Heart left ventricle (tissue), 13 donors: Measurements from ENCODE around the gene SLC36A2.

Source experiments
- POLR2A ChIP-seq, 2 donors: fragments of 450-650 bp; IDR thresholded peaks; one replicate each; pipeline ENCODE4 v1.6.1; 2017; ENCODE audit warnings: antibody characterized with exemption in 2 of 2, mild to moderate bottlenecking in 2 of 2, moderate library complexity in 2 of 2
- TF ChIP-seq, protein P1 (sequence below), 12 donors: fragments of 200-600 bp; sonication (generic) in 4 of 12; IDR thresholded peaks; one replicate each; pipeline versions ENCODE4 v1.5.0 to v1.8.0; 2018 to 2022; ENCODE audit warnings: antibody characterized with exemption in 12 of 12, mild to moderate bottlenecking in 5 of 12
- donor health status: ischemic (EF 13 %, LVEDD 7.1; RV severe dilation, severe dysfunction).
- donor health status: DM: no; HTN: yes; CAD: no.
- donor health status: DM: no; HTN: no; CAD: no.
- donor health status: ischemic (EF 25% LVEDD 6.9; RV normal size, moderate dysfunction).
- donor health status: ischemic (EF 25% LVEDD 5.7; RV mildly dilated, moderate dysfunction).
- donor health status: ischemic (EF 35%, LVEDD 5.7; RV mildly dilated, moderate dysfunction).
- donor health status: nonischemic (EF 11% LVEDD 7.7; RV severe dilation, severe dysfunction).
- donor health status: DM: yes; HTN: yes; CAD: no.
- donor health status: PGD.
- donor health status: ischemic (EF 29% LVEDD 5.4; RV normal size, mild dysfunction).
- donor health status: nonischemic (EF 23%, LVEDD 6.1; RV moderate dilation, normal function).

DNA sequence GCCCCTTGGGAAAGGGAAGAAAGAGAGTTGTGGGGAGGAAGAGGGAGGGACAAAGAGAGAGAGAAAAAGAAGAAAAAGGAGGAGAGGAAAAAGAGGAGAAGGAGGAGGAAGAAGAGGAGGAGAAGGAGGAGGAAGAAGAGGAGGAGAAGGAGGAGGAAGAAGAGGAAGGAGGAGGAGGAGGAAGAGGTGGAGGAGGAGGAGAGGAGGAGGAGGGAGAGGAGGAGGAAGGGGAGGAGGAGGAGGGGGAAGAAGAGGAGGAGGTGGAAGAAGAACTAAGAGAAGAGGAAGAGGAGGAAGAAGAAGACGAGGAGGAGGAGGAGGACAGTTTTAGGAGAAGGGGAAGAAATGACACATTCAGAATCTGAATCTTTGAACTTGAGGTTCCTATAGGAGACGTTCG lies 7.4 kb downstream of the SLC36A2 start:
- TF ChIP-seq, protein P1, sequence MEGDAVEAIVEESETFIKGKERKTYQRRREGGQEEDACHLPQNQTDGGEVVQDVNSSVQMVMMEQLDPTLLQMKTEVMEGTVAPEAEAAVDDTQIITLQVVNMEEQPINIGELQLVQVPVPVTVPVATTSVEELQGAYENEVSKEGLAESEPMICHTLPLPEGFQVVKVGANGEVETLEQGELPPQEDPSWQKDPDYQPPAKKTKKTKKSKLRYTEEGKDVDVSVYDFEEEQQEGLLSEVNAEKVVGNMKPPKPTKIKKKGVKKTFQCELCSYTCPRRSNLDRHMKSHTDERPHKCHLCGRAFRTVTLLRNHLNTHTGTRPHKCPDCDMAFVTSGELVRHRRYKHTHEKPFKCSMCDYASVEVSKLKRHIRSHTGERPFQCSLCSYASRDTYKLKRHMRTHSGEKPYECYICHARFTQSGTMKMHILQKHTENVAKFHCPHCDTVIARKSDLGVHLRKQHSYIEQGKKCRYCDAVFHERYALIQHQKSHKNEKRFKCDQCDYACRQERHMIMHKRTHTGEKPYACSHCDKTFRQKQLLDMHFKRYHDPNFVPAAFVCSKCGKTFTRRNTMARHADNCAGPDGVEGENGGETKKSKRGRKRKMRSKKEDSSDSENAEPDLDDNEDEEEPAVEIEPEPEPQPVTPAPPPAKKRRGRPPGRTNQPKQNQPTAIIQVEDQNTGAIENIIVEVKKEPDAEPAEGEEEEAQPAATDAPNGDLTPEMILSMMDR (IDR thresholded peaks at IDR 0.05): no peak
- no peak for TF ChIP-seq POLR2A (IDR thresholded peaks at IDR 0.05)
